OCI-LY3 (cell line): ENCODE data around the gene RPL23.

Source experiments
- CTCF ChIP-seq: fragments of 200-600, 300-600 bp; sonication (generic); IDR thresholded peaks from 2 replicates; pipeline ENCODE4 v1.5.1; 2014; ENCODE audit warnings: antibody characterized with exemption, low read length, low read depth
- EZH2phosphoT487 ChIP-seq: fragments of 200-600 bp; shearing (Covaris generic); IDR thresholded peaks from 2 replicates; pipeline ENCODE4 v1.6.1; 2018; ENCODE audit warnings: antibody characterized with exemption, mixed run types, low read depth

GRCh38 chr17:38853292-38854219 lies at the start of gene RPL23:
- TF ChIP-seq CTCF (no peak), EZH2phosphoT487 (no peak)
